Pancreas (tissue), 10 donors: ENCODE measurements around the gene RAB4A. TPM values are rescaled to one million over a fixed set of nuclear protein-coding genes. Genes with fewer than 3 reads are reported as not detected.
A peak's percentile ranks its signal among the peaks of the same experiment; 100 is the strongest.

Source experiments
- ATAC-seq, 4 donors: fragments of 200-7000 bp; cut with Tn5 transposase; one replicate each; pipeline versions ENCODE4 v1.8.0 to v1.9.1; 2020; ENCODE audit warnings: mild to moderate bottlenecking in 4 of 4, moderate library complexity in 4 of 4
- DNase-seq, 6 donors: peaks; one replicate each; pipeline ENCODE4 v3.0.0-alpha.2; 2020
- FAIRE-seq: peaks from 2 replicates; lab custom pipeline; 2012; peaks lifted over from hg19 to GRCh38; lab: Jason Lieb, UNC
- H3K27ac ChIP-seq, 4 donors: fragments of 200-600 bp; sonication (generic); 1 replicate in 3 of 4; 2 replicates in 1 of 4; pipeline versions ENCODE4 v1.5.0 to v1.8.0; 2020
- H3K27me3 ChIP-seq, 4 donors: fragments of 200-600 bp; one replicate each; pipeline ENCODE4 v1.8.0; 2021
- H3K36me3 ChIP-seq, 3 donors: fragments of 200-600 bp; sonication (generic) in 1 of 3; one replicate each; pipeline versions ENCODE4 v1.5.0 to v1.8.0; 2020 to 2021
- H3K4me1 ChIP-seq, 3 donors: fragments of 200-600 bp; one replicate each; pipeline ENCODE4 v1.8.0; 2021
- H3K4me3 ChIP-seq, 4 donors: fragments of 200-600 bp; sonication (generic) in 2 of 4; one replicate each; pipeline versions ENCODE4 v1.5.0 to v1.8.0; 2020 to 2021
- H3K9me3 ChIP-seq, 4 donors: fragments of 200-600 bp; one replicate each; pipeline ENCODE4 v1.8.0; 2021
- CTCF ChIP-seq, 4 donors: fragments of 200-600 bp; sonication (generic) in 3 of 4; IDR thresholded peaks; one replicate each; pipeline versions ENCODE4 v1.5.0 to v1.8.0; 2021; ENCODE audit warnings: antibody characterized with exemption in 4 of 4
- WGBS, 2 donors: extraction: QIAGEN DNeasy Blood & Tissue Kit; methylation state at CpG; one replicate each; pipeline ENCODE4 v1.1.7; 2013; 5-methylcytosine and 5-hydroxymethylcytosine counted together
- intact Hi-C, 3 donors: fragments of 100-400 bp; cut with DNase I; formaldehyde crosslinking; loops; one replicate each; pipeline versions ENCODE4 v1.11.1 to v1.14.2; 2022
- polyA plus RNA-seq, 2 donors: library from polyadenylated mRNA; stranded (reverse); fragments of 200-250 nt; gene quantifications; one replicate each; pipeline ENCODE4 v1.2.3, GENCODE V29; 2013
- total RNA-seq, 6 donors: library from RNA; stranded (reverse); fragmentation: NEBNext Ultra II Directional in 4 of 6; extraction: Animal tissue kit (Norgen Biotek cat#: 25700) in 4 of 6; gene quantifications; one replicate each; pipeline versions ENCODE4 v1.2.1 to v1.2.4, GENCODE V29; 2021 to 2023
- donor health status: healthy with polysubstance abuse.
- donor health status: DM: no; HTN: no; CAD: no; lungs with moderate emphysema.
- donor health status: DM: no; HTN: no; CAD: no.
- donor health status: control.
- donor health status: control.
- donor health status: Bipolar disorder and iron deficiency.
- donor health status: DM: yes; HTN: yes; CAD: no.
- donor health status: DM: no; HTN: no; CAD: no.
- donor health status: DM: no; HTN: no; CAD: no.
- donor health status: DM: yes; HTN: yes; CAD: no.

RAB4A gene
- total and polyA plus RNA-seq, 8 donors = 14.5 to 67.4 (median 53.7) TPM

GRCh38 chr1:229229137-229229720, 41.7 kb upstream of the RAB4A start:
- intact Hi-C loops = loop anchor here in 1 of 3 donors (5.0 to 10.0 kb wide), 2 partner anchors 492 to 544 kb away; partner anchors contain the start of gene RHOU
- FAIRE-seq = no peak
- no peaks in the 10 kb centered on the region for H3K9me3 ChIP-seq
- no peaks in the 10 kb centered on the region for H3K27me3 ChIP-seq
- WGBS, 2 donors = 3 to 9% methylated on average over 7 of the region's 7 CpGs
- no peak overlapping the region for H3K4me3 ChIP-seq
- no peak for TF ChIP-seq CTCF (IDR thresholded peaks at IDR 0.05)
- DNase-seq = peak in 1 of 6 donors; percentile 42
- H3K27ac ChIP-seq = peak overlapping the region; percentile 48 to 86 (median 70)
- H3K4me1 ChIP-seq = peaks cover 11 to 31% (median 22%) of the 10 kb centered on the region in 3 donors
- no peaks in the 10 kb centered on the region for H3K36me3 ChIP-seq
- ATAC-seq = peak; percentile 28 to 54 (median 45)

DNA sequence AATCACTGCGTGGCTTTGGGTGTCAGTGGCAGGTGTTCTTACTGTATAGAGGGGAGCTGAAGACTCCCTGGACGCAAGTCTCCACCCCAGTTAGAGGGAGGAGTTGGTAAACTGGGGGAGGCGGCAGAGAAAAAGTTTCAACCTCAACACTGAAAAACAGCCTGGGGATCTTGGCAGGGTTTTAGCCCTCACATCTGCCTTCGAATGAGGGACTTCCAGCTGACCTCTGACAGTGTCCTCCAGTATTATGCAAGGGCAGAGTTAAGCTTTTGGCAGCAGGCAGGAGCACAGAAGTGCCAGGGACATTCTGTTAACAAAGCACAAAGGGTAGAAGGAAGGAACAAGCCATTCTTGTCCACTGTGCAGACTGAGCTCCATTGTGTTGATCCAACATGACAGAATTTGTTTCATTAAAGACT, 41.2 kb upstream of the RAB4A start:
- Histone ChIP-seq H3K27me3 (no peaks in the 10 kb centered on the region), H3K9me3 (no peaks in the 10 kb centered on the region), H3K27ac (peak overlapping the region; percentile 48 to 86 (median 70)), H3K36me3 (no peaks in the 10 kb centered on the region), H3K4me3 (no peak overlapping the region), H3K4me1 (peaks cover 11 to 27% (median 22%) of the 10 kb centered on the region in 3 donors)
- intact Hi-C loops = loop anchor here in 1 of 3 donors (5.0 to 10.0 kb wide), 2 partner anchors 492 to 545 kb away; partner anchors contain the start of gene RHOU
- TF ChIP-seq CTCF (IDR thresholded peaks at IDR 0.05) = no peak
- DNase-seq (peak in 4 of 6 donors; percentile 31 to 63 (median 52)), ATAC-seq (peak; percentile 71 to 85 (median 74)), FAIRE-seq (no peak)
- WGBS, 2 donors = 4 to 5% methylated on average over 4 of the region's 4 CpGs

- Histone ChIP-seq H3K27me3 (no peaks in the 10 kb centered on the region), H3K4me1 (peaks cover 11 to 27% (median 22%) of the 10 kb centered on the region in 3 donors), H3K9me3 (no peaks in the 10 kb centered on the region), H3K27ac (peak overlapping the region; percentile 48 to 86 (median 70)), H3K36me3 (no peaks in the 10 kb centered on the region), H3K4me3 (no peak overlapping the region)
- DNase-seq (no peak), FAIRE-seq (no peak), ATAC-seq (peak; percentile 28 to 57 (median 38))
- 65 to 66% methylated on average over 14 of the region's 14 CpGs for whole genome bisulfite sequencing, 2 donors
- TF ChIP-seq CTCF (IDR thresholded peaks at IDR 0.05) = no peak
- intact Hi-C loops = no loop called here
These were observed 40.6 kb upstream of the RAB4A start for GRCh38 chr1:229230140-229230892.

DNA sequence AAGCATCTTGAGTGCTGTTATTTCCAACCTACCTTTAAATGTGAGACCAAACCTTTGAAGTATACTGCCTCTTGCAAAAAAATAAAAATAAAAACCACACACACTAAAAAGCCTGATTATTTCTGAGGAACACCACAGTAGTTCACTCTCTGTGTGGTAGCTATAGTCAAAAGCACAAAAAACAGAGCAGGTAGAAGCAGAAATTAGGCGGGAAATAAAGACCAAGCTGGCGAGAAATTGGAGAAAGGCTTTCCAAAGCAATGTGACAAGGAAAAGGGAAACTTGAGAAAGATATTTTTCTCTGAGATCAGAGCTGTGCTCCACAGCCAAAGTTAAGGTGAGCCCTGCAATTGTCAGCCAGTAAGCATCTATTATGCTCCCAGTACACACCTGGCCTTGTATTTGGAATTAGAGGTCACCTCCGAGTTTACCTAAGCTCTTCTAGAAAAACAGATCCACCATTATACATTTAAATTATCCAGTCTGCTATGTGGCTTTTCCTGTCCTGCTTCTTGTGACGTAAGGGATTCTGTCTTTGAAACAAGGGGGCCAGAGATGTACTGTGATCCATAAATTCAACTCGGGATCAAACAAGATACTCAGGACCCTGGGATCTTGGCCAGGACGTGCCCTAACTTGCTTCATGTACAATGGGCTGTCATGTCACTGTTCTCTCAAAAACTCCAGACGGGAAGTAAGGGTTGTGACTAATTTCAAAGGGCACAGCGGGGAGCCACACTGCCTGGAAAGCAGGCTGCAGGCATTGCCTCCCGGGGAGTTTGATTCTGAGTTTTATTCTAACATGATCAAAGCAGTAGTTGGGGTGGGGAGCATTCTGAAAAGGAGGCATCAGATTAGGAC, 39.8 kb upstream of the RAB4A start:
- Histone ChIP-seq H3K27me3 (no peaks in the 10 kb centered on the region), H3K4me1 (peaks cover 11 to 27% (median 22%) of the 10 kb centered on the region in 3 donors), H3K27ac (peak overlapping the region in 3 of 4 donors; percentile 58 to 86 (median 82)), H3K9me3 (no peaks in the 10 kb centered on the region), H3K36me3 (no peaks in the 10 kb centered on the region), H3K4me3 (no peak overlapping the region)
- DNase-seq (no peak), ATAC-seq (no peak), FAIRE-seq (no peak)
- intact Hi-C loops = no loop called here
- no peak for TF ChIP-seq CTCF (IDR thresholded peaks at IDR 0.05)
- 60 to 67% methylated on average over 9 of the region's 9 CpGs for WGBS, 2 donors
